ENCODE results near the gene CNNM2. TPM values are rescaled to one million over a fixed set of nuclear protein-coding genes. Genes with fewer than 3 reads are reported as not detected.
A peak's percentile ranks its signal among the peaks of the same experiment; 100 is the strongest.

The CNNM2 gene
- total RNA-seq, 1 experiment from 2014 or later = 23.1 TPM

GRCh38 chr10:102985811-102986210, 67.7 kb downstream of the CNNM2 start:
- Histone ChIP-seq H3K27ac (ENCODE audit: low read depth, low read length) (no peak overlapping the region), H2AFZ (ENCODE audit: low read depth, low read length, poor library complexity, severe bottlenecking) (no peak overlapping the region), H4K20me1 (ENCODE audit: insufficient read depth) (no peaks in the 10 kb centered on the region), H3K4me2 (ENCODE audit: low read length) (no peak overlapping the region), H3K4me1 (ENCODE audit: control insufficient read depth in 1 of 2, insufficient read depth in 2 of 2, low read length in 2 of 2) (peaks cover 11 to 14% of the 10 kb centered on the region in 2 experiments; a peak in 3 of 4 replicates), H3K4me3 (replicated peaks in 1 of 2; ENCODE audit: low read depth in 1 of 2, low read length in 2 of 2) (no peak overlapping the region), H3K9me2 (ENCODE audit: insufficient read depth) (no peaks in the 10 kb centered on the region), H3K9me3 (ENCODE audit: control insufficient read depth in 1 of 2, insufficient read depth in 1 of 2, low read depth in 1 of 2, low read length in 2 of 2) (no peaks in the 10 kb centered on the region), H3K36me3 (ENCODE audit: control insufficient read depth in 1 of 2, insufficient read depth in 2 of 2, low read length in 2 of 2) (no peaks in the 10 kb centered on the region), H3K27me3 (ENCODE audit: insufficient read depth, low read length) (no peaks in the 10 kb centered on the region), H3K79me2 (ENCODE audit: insufficient read depth, low read length) (no peaks in the 10 kb centered on the region), H3K9ac (ENCODE audit: low read length) (no peak overlapping the region)
- DNase-seq (ENCODE audit: low read depth, low spot score) = no peak
- ChIA-PET CTCF (no interaction called here), POLR2A (no interaction called here), RAD21 (ENCODE audit: low non-redundant PET in 1 of 2, low total read pairs in 2 of 2, uncharacterized antibody in 2 of 2, unreplicated experiment in 2 of 2) (no interaction called here)
- intact Hi-C loops (cut with micrococcal nuclease) = no loop called here
- no TSS peak for BruUV-seq (replicated peaks)
- TF ChIP-seq CTCF (IDR thresholded peaks at IDR 0.05 in 2 of 3, conservative IDR thresholded peaks at IDR 0.05 in 1 of 3; ENCODE audit: borderline replicate concordance in 1 of 3, insufficient read depth in 1 of 3, low read depth in 2 of 3, low read length in 2 of 3) = no peak
- no peak for TF ChIP-seq ZNF274 (IDR thresholded peaks at IDR 0.05; ENCODE audit: low read depth, low read length)
- TF ChIP-seq CEBPB (IDR thresholded peaks at IDR 0.05; ENCODE audit: low read depth) = no peak
- no peak for TF ChIP-seq MAX (IDR thresholded peaks at IDR 0.05)
- no peak for ATAC-seq

GRCh38 chr10:102988404-102989314, 70.6 kb downstream of the CNNM2 start:
- H3K9me2 ChIP-seq (ENCODE audit: insufficient read depth) = no peaks in the 10 kb centered on the region
- H3K27me3 ChIP-seq (ENCODE audit: insufficient read depth, low read length) = no peaks in the 10 kb centered on the region
- ChIA-PET POLR2A (no interaction called here), CTCF (no interaction called here), RAD21 (ENCODE audit: low non-redundant PET in 1 of 2, low total read pairs in 2 of 2, uncharacterized antibody in 2 of 2, unreplicated experiment in 2 of 2) (no interaction called here)
- H3K4me3 ChIP-seq (replicated peaks in 1 of 2; ENCODE audit: low read depth in 1 of 2, low read length in 2 of 2) = no peak overlapping the region
- no peak for ATAC-seq
- no peak for DNase-seq (ENCODE audit: low read depth, low spot score)
- BruUV-seq (replicated peaks) = no TSS peak
- no peaks in the 10 kb centered on the region for H3K9me3 ChIP-seq (ENCODE audit: control insufficient read depth in 1 of 2, insufficient read depth in 1 of 2, low read depth in 1 of 2, low read length in 2 of 2)
- no peaks in the 10 kb centered on the region for H3K36me3 ChIP-seq (ENCODE audit: control insufficient read depth in 1 of 2, insufficient read depth in 2 of 2, low read length in 2 of 2)
- intact Hi-C loops (cut with micrococcal nuclease) = no loop called here
- H3K79me2 ChIP-seq (ENCODE audit: insufficient read depth, low read length) = no peaks in the 10 kb centered on the region
- H3K27ac ChIP-seq (ENCODE audit: low read depth, low read length) = no peak overlapping the region
- H3K9ac ChIP-seq (ENCODE audit: low read length) = no peak overlapping the region
- H3K4me1 ChIP-seq (ENCODE audit: control insufficient read depth in 1 of 2, insufficient read depth in 2 of 2, low read length in 2 of 2) = peaks cover 11 to 14% of the 10 kb centered on the region in 2 experiments; a peak in 3 of 4 replicates
- H2AFZ ChIP-seq (ENCODE audit: low read depth, low read length, poor library complexity, severe bottlenecking) = no peak overlapping the region
- H3K4me2 ChIP-seq (ENCODE audit: low read length) = peak overlapping the region; percentile 48; the same call in 1 of the 2 replicates
- TF ChIP-seq FOSL1 (IDR thresholded peaks at IDR 0.05; ENCODE audit: low read depth) = no peak
- TF ChIP-seq ZFX (IDR thresholded peaks at IDR 0.05) = no peak
- TF ChIP-seq ATF3 (IDR thresholded peaks at IDR 0.05) = no peak
- no peak for TF ChIP-seq REST (IDR thresholded peaks at IDR 0.05; ENCODE audit: low read depth)
- TF ChIP-seq RAD21 (IDR thresholded peaks at IDR 0.05; ENCODE audit: low read depth) = no peak
- no peak for TF ChIP-seq CTCF (IDR thresholded peaks at IDR 0.05 in 2 of 3, conservative IDR thresholded peaks at IDR 0.05 in 1 of 3; ENCODE audit: borderline replicate concordance in 1 of 3, insufficient read depth in 1 of 3, low read depth in 2 of 3, low read length in 2 of 3)
- H4K20me1 ChIP-seq (ENCODE audit: insufficient read depth) = no peaks in the 10 kb centered on the region
